Endothelial cell of umbilical vein (primary cell): ENCODE results near the gene NELFCD. TPM values are rescaled to one million over a fixed set of nuclear protein-coding genes. Genes with fewer than 3 reads are reported as not detected.

Source experiments
- BruUV-seq: library from RNA; stranded (reverse); fragments of 400-500 nt; replicated peaks from 2 replicates; lab custom pipeline; 2021; lab: Mats Ljungman, UMichigan
- CTCF ChIA-PET: fragments of 300-600, 350-600 bp; sonication (Branson Sonifier 250); formaldehyde crosslinking; loops from one replicate; lab custom pipeline; 2021; ENCODE audit warnings: antibody characterized with exemption, inconsistent platforms; lab: Charles Lee
- POLR2A ChIA-PET: fragments of 300-600, 350-600 bp; sonication (Branson Sonifier 250); formaldehyde crosslinking; loops from one replicate; lab custom pipeline; 2021; ENCODE audit warnings: antibody characterized with exemption, inconsistent platforms; lab: Charles Lee
- DNase-seq: peaks from one replicate; pipeline ENCODE4 v3.0.0-alpha.2; 2011; ENCODE audit warnings: low read depth, low spot score
- FAIRE-seq: peaks from 2 replicates; lab custom pipeline; 2011; peaks lifted over from hg19 to GRCh38; lab: Jason Lieb, UNC
- H2AFZ ChIP-seq: 2 replicates; pipeline ENCODE4 v1.6.0; 2012; ENCODE audit warnings: low read depth, low read length, control low read depth, inconsistent platforms
- H3K27ac ChIP-seq: 2 replicates; pipeline ENCODE4 v1.5.1; 2011; ENCODE audit warnings: low read depth, mild to moderate bottlenecking, control low read depth, low read length, moderate library complexity; ENCODE audit not compliant: insufficient read depth
- H3K27me3 ChIP-seq, 2 experiments: 2 replicates each; pipeline versions ENCODE4 v1.6.0 to v1.6.1; 2011; ENCODE audit warnings: low read length in 2 of 2, mixed read lengths in 1 of 2; ENCODE audit not compliant: control insufficient read depth in 2 of 2, insufficient read depth in 2 of 2
- H3K36me3 ChIP-seq, 2 experiments: 2 replicates in 1 of 2; 3 replicates in 1 of 2; pipeline ENCODE4 v1.5.1; 2011; ENCODE audit warnings: low read length in 2 of 2, mild to moderate bottlenecking in 1 of 2, moderate library complexity in 1 of 2; ENCODE audit not compliant: control insufficient read depth in 2 of 2, insufficient read depth in 2 of 2; ENCODE audit errors: extremely low read depth in 1 of 2
- H3K4me1 ChIP-seq: 3 replicates; pipeline ENCODE4 v1.5.1; 2011; ENCODE audit warnings: mild to moderate bottlenecking, low read length; ENCODE audit not compliant: control insufficient read depth, insufficient read depth; ENCODE audit errors: extremely low read depth
- H3K4me2 ChIP-seq: 2 replicates; pipeline ENCODE4 v1.6.1; 2011; ENCODE audit warnings: low read length, control low read depth, mixed read lengths; ENCODE audit not compliant: insufficient read depth
- H3K4me3 ChIP-seq, 3 experiments: fragments of 200-600 bp in 1 of 3; sonication (generic), shearing (Covaris generic) in 1 of 3; replicated peaks in 1 of 3; 2 replicates each; pipeline ENCODE4 v1.5.1; 2011 to 2016; ENCODE audit warnings: control low read depth in 3 of 3, low read length in 3 of 3, mild to moderate bottlenecking in 2 of 3, inconsistent platforms in 1 of 3, low read depth in 1 of 3, moderate library complexity in 1 of 3; ENCODE audit not compliant: insufficient read depth in 1 of 3
- H3K79me2 ChIP-seq: 2 replicates; pipeline ENCODE4 v1.6.0; 2012; ENCODE audit warnings: low read length, inconsistent platforms; ENCODE audit not compliant: control insufficient read depth, insufficient read depth
- H3K9ac ChIP-seq: replicated peaks from 2 replicates; pipeline ENCODE3; 2011; ENCODE audit warnings: low read length, control low read depth; ENCODE audit not compliant: insufficient read depth; ENCODE audit errors: extremely low read depth
- H3K9me1 ChIP-seq: replicated peaks from 3 replicates; pipeline ENCODE4 v1.6.0; 2011; ENCODE audit warnings: mild to moderate bottlenecking, low read length; ENCODE audit not compliant: control insufficient read depth, insufficient read depth; ENCODE audit errors: extremely low read depth
- H3K9me3 ChIP-seq: replicated peaks from 2 replicates; pipeline ENCODE4 v1.5.1; 2012; ENCODE audit warnings: low read length, inconsistent platforms; ENCODE audit not compliant: control insufficient read depth, insufficient read depth
- H4K20me1 ChIP-seq: replicated peaks from 2 replicates; pipeline ENCODE3; 2011; ENCODE audit warnings: mild to moderate bottlenecking, low read length; ENCODE audit not compliant: control insufficient read depth, insufficient read depth; ENCODE audit errors: extremely low read depth
- CTCF ChIP-seq, 2 donors: IDR thresholded peaks; 1 replicate in 1 of 2; 2 replicates in 1 of 2; pipeline ENCODE4 v1.5.1; 2011; ENCODE audit warnings: low read length in 2 of 2, mild to moderate bottlenecking in 2 of 2, moderate library complexity in 2 of 2, control low read depth in 1 of 2, inconsistent platforms in 1 of 2, low read depth in 1 of 2; ENCODE audit not compliant: insufficient read depth in 1 of 2; ENCODE audit errors: extremely low read depth in 1 of 2
- EZH2 ChIP-seq: IDR thresholded peaks from 2 replicates; pipeline ENCODE4 v1.6.1; 2012; ENCODE audit warnings: borderline replicate concordance, low read depth, mild to moderate bottlenecking, moderate library complexity, low read length, inconsistent platforms; ENCODE audit not compliant: severe bottlenecking
- FOS ChIP-seq: IDR thresholded peaks from 2 replicates; pipeline ENCODE4 v1.6.1; 2011; ENCODE audit warnings: mild to moderate bottlenecking, low read length, moderate library complexity, borderline replicate concordance; ENCODE audit not compliant: insufficient read depth
- GATA2 ChIP-seq: IDR thresholded peaks from 2 replicates; pipeline ENCODE4 v1.7.0; 2011; ENCODE audit warnings: low read depth, mild to moderate bottlenecking, moderate library complexity, mixed read lengths, low read length; ENCODE audit not compliant: insufficient read length, insufficient read depth
- JUN ChIP-seq: IDR thresholded peaks from 2 replicates; pipeline ENCODE4 v1.6.1; 2011; ENCODE audit warnings: borderline replicate concordance, low read depth; ENCODE audit not compliant: insufficient read length, insufficient read depth
- MYC ChIP-seq: IDR thresholded peaks from one replicate; pipeline ENCODE4 v1.6.1; 2011; ENCODE audit warnings: mild to moderate bottlenecking, low read depth, low read length
- POLR2A ChIP-seq: IDR thresholded peaks from 2 replicates; pipeline ENCODE4 v1.6.1; 2012; ENCODE audit warnings: low read depth, mild to moderate bottlenecking, control low read depth, low read length
- POLR2AphosphoS5 ChIP-seq: IDR thresholded peaks from 2 replicates; pipeline ENCODE4 v1.6.1; 2012; ENCODE audit warnings: low read depth, mild to moderate bottlenecking, control low read depth, low read length, moderate library complexity; ENCODE audit not compliant: insufficient read depth
- dilution Hi-C: fragments of 300-500 bp; cut with MboI; formaldehyde crosslinking; loops from one replicate; pipeline ENCODE4 v1.15.0; 2019; ENCODE audit warnings: low sequenced_read_pairs; ENCODE audit not compliant: extremely low pct_ligation_motif_present
- intact Hi-C: fragments of 100-400 bp; cut with micrococcal nuclease; formaldehyde crosslinking; loops from one replicate; pipeline ENCODE4 v1.10.0; 2022
- polyA plus RNA-seq, 4 experiments: library from polyadenylated mRNA; depleted of rRNA in 3 of 4; stranded (reverse) in 3 of 4; unstranded in 1 of 4; fragments of >200 nt; gene quantifications; 2 replicates each; pipeline versions ENCODE4 v1.2.1 to v1.2.3, GENCODE V29; 2011 to 2012; ENCODE audit warnings: missing spikeins in 1 of 4
- total RNA-seq: library from RNA; stranded (reverse); gene quantifications from 2 replicates; pipeline ENCODE4 v1.2.3, GENCODE V29; 2021
- TF ChIP-seq, protein P1 (sequence below): IDR thresholded peaks from 2 replicates; pipeline ENCODE4 v1.6.1; 2011; ENCODE audit not compliant: insufficient read depth, insufficient read length

The NELFCD gene
- total and polyA plus RNA-seq, 2 donors (not counting 3 experiments of a cell fraction or from before 2014, with no cell fraction given): 90.1 to 92.5 TPM

GRCh38 chr20:58998656-58999055, 17.6 kb downstream of the NELFCD start:
- TF ChIP-seq POLR2A (no peak), CTCF (IDR thresholded peaks at IDR 0.05; ENCODE audit: extremely low read depth in 1 of 2, insufficient read depth in 1 of 2, low read depth in 1 of 2, low read length in 2 of 2) (no peak), FOS (no peak)
- no peaks in the 10 kb centered on the region for H3K27me3 ChIP-seq
- H3K4me2 ChIP-seq: no peak overlapping the region
- peaks cover 21 to 50% of the 10 kb centered on the region in 2 experiments for H3K36me3 ChIP-seq
- BruUV-seq: no TSS peak
- no peak overlapping the region for H3K9ac ChIP-seq
- no peak overlapping the region for H3K4me3 ChIP-seq
- DNase-seq: no peak
- no peak for FAIRE-seq
- H3K9me1 ChIP-seq: no peaks in the 10 kb centered on the region
- H3K27ac ChIP-seq: no peak overlapping the region
- CTCF ChIA-PET: interaction anchor here (1.8 kb wide), 1 partner anchor 33 kb away, joined by 6 read pairs; the partner anchor contains the start of gene ATP5F1E
- no peaks in the 10 kb centered on the region for H3K4me1 ChIP-seq
- H3K79me2 ChIP-seq: peaks cover 14% of the 10 kb centered on the region
- POLR2A ChIA-PET: no interaction called here
- intact Hi-C loops (loop anchor here (5.0 kb wide), 1 partner anchor 34 kb away; the partner anchor contains the start of gene ATP5F1E), dilution Hi-C loops (no loop called here)
- no peaks in the 10 kb centered on the region for H4K20me1 ChIP-seq
- no peaks in the 10 kb centered on the region for H3K9me3 ChIP-seq
- H2AFZ ChIP-seq: no peak overlapping the region

DNA sequence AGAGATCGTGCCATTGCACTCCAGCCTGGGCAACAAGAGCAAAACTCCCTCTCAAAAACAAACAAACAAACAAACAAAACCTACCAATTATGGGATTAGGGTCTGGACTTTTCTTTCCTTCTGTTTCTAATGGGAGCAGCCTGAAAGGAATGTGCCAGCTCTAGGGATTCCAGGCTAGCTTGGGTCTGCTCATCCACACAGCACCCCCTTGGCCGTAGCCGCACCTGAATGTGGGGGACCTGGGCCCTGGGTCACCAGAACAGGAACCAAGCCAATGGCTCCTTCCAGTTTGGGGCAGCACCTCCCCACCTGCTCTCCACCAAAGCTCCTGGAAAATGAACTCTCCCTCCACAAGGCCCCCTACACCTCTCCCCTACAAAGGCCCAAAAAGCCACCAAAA, 19.3 kb downstream of the NELFCD start:
- Histone ChIP-seq H3K9ac (no peak overlapping the region), H3K9me1 (no peaks in the 10 kb centered on the region), H3K36me3 (peaks cover 16 to 46% of the 10 kb centered on the region in 2 experiments), H4K20me1 (no peaks in the 10 kb centered on the region), H2AFZ (no peak overlapping the region), H3K79me2 (peaks cover 29% of the 10 kb centered on the region), H3K9me3 (no peaks in the 10 kb centered on the region), H3K4me2 (no peak overlapping the region), H3K4me1 (peaks cover 9% of the 10 kb centered on the region), H3K27me3 (no peaks in the 10 kb centered on the region), H3K4me3 (no peak overlapping the region), H3K27ac (no peak overlapping the region)
- no TSS peak for BruUV-seq
- TF ChIP-seq FOS: no peak
- TF ChIP-seq CTCF (IDR thresholded peaks at IDR 0.05; ENCODE audit: extremely low read depth in 1 of 2, insufficient read depth in 1 of 2, low read depth in 1 of 2, low read length in 2 of 2): no peak
- TF ChIP-seq, protein P1, sequence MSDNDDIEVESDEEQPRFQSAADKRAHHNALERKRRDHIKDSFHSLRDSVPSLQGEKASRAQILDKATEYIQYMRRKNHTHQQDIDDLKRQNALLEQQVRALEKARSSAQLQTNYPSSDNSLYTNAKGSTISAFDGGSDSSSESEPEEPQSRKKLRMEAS: no peak
- no peak for TF ChIP-seq EZH2
- no peak for TF ChIP-seq POLR2A
- TF ChIP-seq MYC: no peak
- no peak for TF ChIP-seq POLR2AphosphoS5
- TF ChIP-seq JUN: no peak
- no peak for TF ChIP-seq GATA2
- POLR2A ChIA-PET: interaction anchor here (0.7 kb wide), 1 partner anchor 16 kb away, joined by 4 read pairs; no protein-coding TSS in a partner anchor
- no peak for FAIRE-seq
- intact Hi-C loops: no loop called here
- dilution Hi-C loops: no loop called here
- CTCF ChIA-PET: interaction anchor here (0.6 kb wide), 1 partner anchor 677 kb away, joined by 3 read pairs; no protein-coding TSS in a partner anchor
- no peak for DNase-seq
